Neural progenitor cell (in vitro differentiated cells): ENCODE results near the gene ABCG4.

Source experiments
- EZH2 ChIP-seq: fragments of 200-600 bp; sonication (generic); IDR thresholded peaks from 2 replicates; pipeline ENCODE4 v1.6.1; 2017; ENCODE audit warnings: antibody characterized with exemption, mild to moderate bottlenecking, moderate library complexity
- EZH2phosphoT487 ChIP-seq: fragments of 200-600 bp; sonication (generic); IDR thresholded peaks from 2 replicates; pipeline ENCODE4 v1.6.1; 2017; ENCODE audit warnings: antibody characterized with exemption
- TF ChIP-seq, protein P1 (sequence below): fragments of 200-600 bp; sonication (generic); IDR thresholded peaks from 2 replicates; pipeline ENCODE4 v1.5.1; 2017; ENCODE audit warnings: antibody characterized with exemption, mild to moderate bottlenecking

DNA sequence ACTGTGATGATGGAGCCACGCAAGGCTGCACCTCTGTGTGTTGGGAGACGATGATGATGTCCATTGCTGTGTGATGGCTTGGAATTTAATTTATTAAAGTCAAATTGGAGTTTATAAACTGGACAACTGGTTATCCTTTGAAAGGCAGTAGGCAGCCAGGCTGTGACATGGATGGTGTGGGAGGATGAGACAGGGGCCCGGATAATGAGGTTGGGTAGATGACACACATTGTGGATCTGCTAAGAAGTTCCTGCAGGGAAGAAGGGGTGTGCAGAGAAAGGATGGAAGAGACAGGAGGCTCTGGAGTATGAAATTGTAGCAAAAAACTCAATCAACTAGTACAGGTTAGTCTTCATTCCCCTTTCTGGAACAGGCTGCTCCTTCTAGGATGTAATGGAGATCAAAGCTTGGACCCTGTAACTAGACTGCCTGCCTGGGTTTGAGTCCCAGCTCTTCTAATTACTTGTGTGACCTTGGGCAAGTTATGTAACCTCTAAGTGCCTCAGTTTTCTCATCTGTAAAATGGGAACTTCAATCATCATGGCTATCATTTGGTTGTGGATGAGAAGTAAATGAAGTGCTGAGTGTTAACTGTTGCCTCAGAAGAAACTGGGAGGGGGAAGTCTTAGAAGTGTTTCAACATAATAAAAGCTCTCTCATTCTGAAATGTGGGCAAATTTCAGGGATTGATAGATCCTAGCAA, 31.7 kb upstream of the ABCG4 start:
- TF ChIP-seq, protein P1, sequence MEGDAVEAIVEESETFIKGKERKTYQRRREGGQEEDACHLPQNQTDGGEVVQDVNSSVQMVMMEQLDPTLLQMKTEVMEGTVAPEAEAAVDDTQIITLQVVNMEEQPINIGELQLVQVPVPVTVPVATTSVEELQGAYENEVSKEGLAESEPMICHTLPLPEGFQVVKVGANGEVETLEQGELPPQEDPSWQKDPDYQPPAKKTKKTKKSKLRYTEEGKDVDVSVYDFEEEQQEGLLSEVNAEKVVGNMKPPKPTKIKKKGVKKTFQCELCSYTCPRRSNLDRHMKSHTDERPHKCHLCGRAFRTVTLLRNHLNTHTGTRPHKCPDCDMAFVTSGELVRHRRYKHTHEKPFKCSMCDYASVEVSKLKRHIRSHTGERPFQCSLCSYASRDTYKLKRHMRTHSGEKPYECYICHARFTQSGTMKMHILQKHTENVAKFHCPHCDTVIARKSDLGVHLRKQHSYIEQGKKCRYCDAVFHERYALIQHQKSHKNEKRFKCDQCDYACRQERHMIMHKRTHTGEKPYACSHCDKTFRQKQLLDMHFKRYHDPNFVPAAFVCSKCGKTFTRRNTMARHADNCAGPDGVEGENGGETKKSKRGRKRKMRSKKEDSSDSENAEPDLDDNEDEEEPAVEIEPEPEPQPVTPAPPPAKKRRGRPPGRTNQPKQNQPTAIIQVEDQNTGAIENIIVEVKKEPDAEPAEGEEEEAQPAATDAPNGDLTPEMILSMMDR: no peak
- TF ChIP-seq EZH2phosphoT487: no peak
- no peak for TF ChIP-seq EZH2
